ENCODE data around the gene KCNC3. TPM values are rescaled to one million over a fixed set of nuclear protein-coding genes. Genes with fewer than 3 reads are reported as not detected.
A peak's percentile ranks its signal among the peaks of the same experiment; 100 is the strongest.

Gene KCNC3
- total RNA-seq, 1 experiment from 2014 or later, result 17.3 TPM

DNA sequence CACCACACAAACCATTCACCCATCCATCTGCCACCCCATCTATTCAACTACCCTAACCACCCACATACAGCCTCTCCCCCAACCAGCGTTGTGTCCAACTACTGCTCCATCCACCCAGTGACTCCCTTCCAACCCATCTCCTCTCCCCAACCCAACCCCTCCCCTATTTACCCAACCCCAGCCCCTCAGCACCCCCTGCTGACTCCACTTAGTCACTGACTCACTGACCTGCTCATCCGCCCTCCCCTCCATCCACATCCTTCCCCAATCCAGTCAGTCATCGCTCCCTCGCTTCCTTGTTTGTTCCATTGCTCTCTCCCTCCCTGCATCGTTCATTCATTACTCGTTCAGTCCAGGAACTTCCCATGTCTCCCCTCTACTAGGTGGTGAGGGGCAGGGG lies 39.2 kb downstream of the KCNC3 start:
- no CpG with 5 or more reads among the region's 6 CpGs for WGBS (ENCODE audit: extremely low coverage, insufficient read length, low lambda C conversion rate)
- Histone ChIP-seq H2BK5ac (ENCODE audit: insufficient read length, low read length) (no peak overlapping the region), H3K23me2 (ENCODE audit: insufficient read length, low read depth, low read length, poor library complexity, severe bottlenecking) (no peaks in the 10 kb centered on the region), H2BK20ac (ENCODE audit: low read depth, low read length, poor library complexity, severe bottlenecking) (no peak overlapping the region), H3K79me2 (ENCODE audit: insufficient read depth, low read length) (no peaks in the 10 kb centered on the region), H2AK5ac (ENCODE audit: insufficient read length, low read length) (no peak overlapping the region), H2BK12ac (ENCODE audit: insufficient read length, low read depth, low read length) (no peak overlapping the region), H3K27me3 (ENCODE audit: insufficient read depth, low read length) (no peaks in the 10 kb centered on the region), H3K4ac (ENCODE audit: low read depth, low read length) (no peak overlapping the region), H3T11ph (ENCODE audit: low read length) (no peak overlapping the region), H3K14ac (ENCODE audit: insufficient read depth, low read length) (no peak overlapping the region), H3K4me2 (ENCODE audit: insufficient read depth, insufficient read length, low read length) (no peak overlapping the region), H2BK120ac (ENCODE audit: low read depth, low read length, poor library complexity, severe bottlenecking) (no peak overlapping the region), H4K5ac (ENCODE audit: insufficient read length, low read depth, low read length) (no peak overlapping the region), H4K8ac (replicated peaks; ENCODE audit: insufficient read length, low read depth, low read length) (no peak overlapping the region), H3K18ac (ENCODE audit: insufficient read length, low read depth, low read length) (no peak overlapping the region), H2AFZ (ENCODE audit: low read length) (no peak overlapping the region), H3K56ac (ENCODE audit: insufficient read length, low read depth, low read length) (no peak overlapping the region), H4K91ac (ENCODE audit: insufficient read length, low read depth, low read length) (no peak overlapping the region), H2BK15ac (ENCODE audit: low read depth, low read length) (no peak overlapping the region), H3K27ac (ENCODE audit: insufficient read length, low read depth, low read length) (no peak overlapping the region), H3K4me1 (ENCODE audit: insufficient read depth, low read length) (no peaks in the 10 kb centered on the region), H3K9ac (ENCODE audit: extremely low read depth, insufficient read length, low read length) (no peak overlapping the region), H4K20me1 (ENCODE audit: control insufficient read depth, insufficient read depth, insufficient read length) (no peaks in the 10 kb centered on the region), H3K79me1 (ENCODE audit: insufficient read depth, low read depth, low read length, poor library complexity, severe bottlenecking) (no peaks in the 10 kb centered on the region), H3K23ac (ENCODE audit: insufficient read length, low read depth, low read length) (no peak overlapping the region), H3K9me3 (ENCODE audit: control insufficient read depth, low read depth, low read length) (peaks cover 5% of the 10 kb centered on the region)
- Mint-ChIP-seq H3K4me3 (no peak overlapping the region), H3K36me3 (ENCODE audit: insufficient read depth in 1 of 3, low read depth in 3 of 3) (peaks cover 38 to 59% (median 56%) of the 10 kb centered on the region in 3 experiments), H3K27me3 (ENCODE audit: low read depth) (no peaks in the 10 kb centered on the region; the same call in 1 of the 2 replicates), H3K9me3 (peaks cover 7 to 17% of the 10 kb centered on the region in 2 experiments), H3K27ac (peak overlapping the region in 1 of 3 experiments; percentile 45; a peak in 2 of 7 replicates), H3K4me1 (peaks cover 22 to 30% of the 10 kb centered on the region in 2 experiments)
- TF ChIP-seq, protein P1, sequence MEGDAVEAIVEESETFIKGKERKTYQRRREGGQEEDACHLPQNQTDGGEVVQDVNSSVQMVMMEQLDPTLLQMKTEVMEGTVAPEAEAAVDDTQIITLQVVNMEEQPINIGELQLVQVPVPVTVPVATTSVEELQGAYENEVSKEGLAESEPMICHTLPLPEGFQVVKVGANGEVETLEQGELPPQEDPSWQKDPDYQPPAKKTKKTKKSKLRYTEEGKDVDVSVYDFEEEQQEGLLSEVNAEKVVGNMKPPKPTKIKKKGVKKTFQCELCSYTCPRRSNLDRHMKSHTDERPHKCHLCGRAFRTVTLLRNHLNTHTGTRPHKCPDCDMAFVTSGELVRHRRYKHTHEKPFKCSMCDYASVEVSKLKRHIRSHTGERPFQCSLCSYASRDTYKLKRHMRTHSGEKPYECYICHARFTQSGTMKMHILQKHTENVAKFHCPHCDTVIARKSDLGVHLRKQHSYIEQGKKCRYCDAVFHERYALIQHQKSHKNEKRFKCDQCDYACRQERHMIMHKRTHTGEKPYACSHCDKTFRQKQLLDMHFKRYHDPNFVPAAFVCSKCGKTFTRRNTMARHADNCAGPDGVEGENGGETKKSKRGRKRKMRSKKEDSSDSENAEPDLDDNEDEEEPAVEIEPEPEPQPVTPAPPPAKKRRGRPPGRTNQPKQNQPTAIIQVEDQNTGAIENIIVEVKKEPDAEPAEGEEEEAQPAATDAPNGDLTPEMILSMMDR (conservative IDR thresholded peaks at IDR 0.05), result peak; percentile 19; the same call in 2 of the 3 replicates
- no peak for DNase-seq
